ENCODE results near the gene RPP25L. TPM values are rescaled to one million over a fixed set of nuclear protein-coding genes. Genes with fewer than 3 reads are reported as not detected.
A peak's percentile ranks its signal among the peaks of the same experiment; 100 is the strongest.

The RPP25L gene
- total RNA-seq, 4 donors from 2014 or later = 16.6 to 29.4 (median 21.2) TPM

DNA sequence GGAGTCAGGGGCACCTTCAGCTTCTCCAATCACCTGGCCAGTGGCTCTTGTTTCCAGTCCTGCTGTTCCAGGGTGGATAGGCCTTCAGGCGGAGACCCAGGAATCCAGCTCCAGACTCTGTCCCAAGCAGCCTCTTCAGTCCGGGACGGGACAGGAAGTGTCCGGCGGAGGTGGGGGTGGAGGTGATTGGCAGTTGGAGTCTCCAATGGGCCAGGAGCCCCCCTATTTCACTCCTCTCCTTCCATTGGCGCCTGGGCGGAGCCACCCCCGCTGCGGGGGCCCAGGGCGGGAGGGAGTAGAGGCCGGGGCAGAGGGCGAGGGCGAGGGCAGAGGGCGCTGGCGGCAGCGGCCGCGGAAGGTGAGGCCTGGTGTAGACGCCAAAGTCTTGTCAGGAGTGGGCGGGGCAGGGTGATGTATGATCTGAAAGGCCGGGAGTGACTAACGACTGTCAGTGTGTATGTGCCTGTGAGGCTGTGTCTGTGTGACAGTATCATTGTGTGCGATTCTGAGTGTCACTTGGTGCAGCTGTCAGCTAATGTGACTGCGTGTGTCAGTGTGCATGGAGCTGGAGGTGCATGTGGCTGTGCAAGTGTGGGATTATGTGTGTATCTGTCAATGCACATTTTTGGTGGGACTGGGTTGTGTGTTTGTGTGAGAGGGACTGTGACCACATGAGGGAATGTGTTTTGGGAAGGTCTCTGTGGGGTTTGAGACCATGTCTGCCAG is 40.1 kb upstream of the RPP25L start, which contains the start of gene IL11RA:
TSS of gene IL11RA (plus strand) at position 310 of the 726 bp plus-strand sequence. CDS start 3,033 bp downstream, outside the sequence.
- Histone ChIP-seq H3K27me3 (no peaks in the 10 kb centered on the region), H3K9me3 (no peaks in the 10 kb centered on the region), H3K4me1 (peaks cover 2 to 74% (median 59%) of the 10 kb centered on the region in 3 donors), H3K27ac (peak within 1 kb of the TSS; percentile 19 to 95 (median 86)), H3K36me3 (peaks cover 0 to 26% of the 10 kb centered on the region in 2 donors), H3K4me3 (peak within 1 kb of the TSS; percentile 23 to 53)
- WGBS, 2 donors (ENCODE audit: low coverage in 1 of 2) = 2 to 20% methylated on average over 5 to 18 of the region's 24 CpGs
- peak; percentile 34 to 42 for TF ChIP-seq POLR2A (IDR thresholded peaks at IDR 0.05)
- peak; percentile 43 for TF ChIP-seq POLR2AphosphoS5 (IDR thresholded peaks at IDR 0.05)
- no peak for TF ChIP-seq EP300 (IDR thresholded peaks at IDR 0.05)
- TF ChIP-seq, protein P1, sequence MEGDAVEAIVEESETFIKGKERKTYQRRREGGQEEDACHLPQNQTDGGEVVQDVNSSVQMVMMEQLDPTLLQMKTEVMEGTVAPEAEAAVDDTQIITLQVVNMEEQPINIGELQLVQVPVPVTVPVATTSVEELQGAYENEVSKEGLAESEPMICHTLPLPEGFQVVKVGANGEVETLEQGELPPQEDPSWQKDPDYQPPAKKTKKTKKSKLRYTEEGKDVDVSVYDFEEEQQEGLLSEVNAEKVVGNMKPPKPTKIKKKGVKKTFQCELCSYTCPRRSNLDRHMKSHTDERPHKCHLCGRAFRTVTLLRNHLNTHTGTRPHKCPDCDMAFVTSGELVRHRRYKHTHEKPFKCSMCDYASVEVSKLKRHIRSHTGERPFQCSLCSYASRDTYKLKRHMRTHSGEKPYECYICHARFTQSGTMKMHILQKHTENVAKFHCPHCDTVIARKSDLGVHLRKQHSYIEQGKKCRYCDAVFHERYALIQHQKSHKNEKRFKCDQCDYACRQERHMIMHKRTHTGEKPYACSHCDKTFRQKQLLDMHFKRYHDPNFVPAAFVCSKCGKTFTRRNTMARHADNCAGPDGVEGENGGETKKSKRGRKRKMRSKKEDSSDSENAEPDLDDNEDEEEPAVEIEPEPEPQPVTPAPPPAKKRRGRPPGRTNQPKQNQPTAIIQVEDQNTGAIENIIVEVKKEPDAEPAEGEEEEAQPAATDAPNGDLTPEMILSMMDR (IDR thresholded peaks at IDR 0.05) = peak in 1 of 4 experiments; percentile 11
- peak; percentile 92 for ATAC-seq

DNA sequence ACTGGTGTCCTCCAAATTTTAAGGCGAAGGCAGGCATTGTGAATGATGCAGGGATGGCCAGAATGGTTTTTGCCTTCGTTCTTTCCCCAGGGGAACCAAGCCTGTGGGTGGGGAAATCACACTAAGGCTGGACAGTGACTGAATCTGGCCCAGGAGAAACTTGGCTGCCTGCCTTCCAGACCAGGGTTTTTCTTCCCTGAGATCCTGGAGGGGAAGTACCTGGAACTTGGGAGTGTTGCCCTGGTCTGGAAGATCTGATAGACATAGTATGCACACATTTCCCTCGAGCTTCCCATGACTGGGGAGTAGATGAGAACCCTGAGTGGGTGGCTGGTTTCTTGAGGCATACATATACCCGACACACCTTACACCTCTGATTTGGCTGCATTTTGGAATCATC is 39.4 kb upstream of the RPP25L start:
- 13 to 20% methylated on average over 2 to 3 of the region's 4 CpGs for WGBS, 2 donors (ENCODE audit: low coverage in 1 of 2)
- H3K4me1 ChIP-seq = peaks cover 2 to 79% (median 59%) of the 10 kb centered on the region in 3 donors
- H3K27ac ChIP-seq = peak overlapping the region; percentile 19 to 95 (median 86)
- TF ChIP-seq, protein P1 (IDR thresholded peaks at IDR 0.05) = no peak
- no peak for TF ChIP-seq POLR2AphosphoS5 (IDR thresholded peaks at IDR 0.05)
- TF ChIP-seq EP300 (IDR thresholded peaks at IDR 0.05) = no peak
- no peak for TF ChIP-seq POLR2A (IDR thresholded peaks at IDR 0.05)
- H3K9me3 ChIP-seq = no peaks in the 10 kb centered on the region
- peak overlapping the region; percentile 23 to 53 for H3K4me3 ChIP-seq
- no peak for ATAC-seq
- peaks cover 0 to 24% of the 10 kb centered on the region in 2 donors for H3K36me3 ChIP-seq
- H3K27me3 ChIP-seq = no peaks in the 10 kb centered on the region

DNA sequence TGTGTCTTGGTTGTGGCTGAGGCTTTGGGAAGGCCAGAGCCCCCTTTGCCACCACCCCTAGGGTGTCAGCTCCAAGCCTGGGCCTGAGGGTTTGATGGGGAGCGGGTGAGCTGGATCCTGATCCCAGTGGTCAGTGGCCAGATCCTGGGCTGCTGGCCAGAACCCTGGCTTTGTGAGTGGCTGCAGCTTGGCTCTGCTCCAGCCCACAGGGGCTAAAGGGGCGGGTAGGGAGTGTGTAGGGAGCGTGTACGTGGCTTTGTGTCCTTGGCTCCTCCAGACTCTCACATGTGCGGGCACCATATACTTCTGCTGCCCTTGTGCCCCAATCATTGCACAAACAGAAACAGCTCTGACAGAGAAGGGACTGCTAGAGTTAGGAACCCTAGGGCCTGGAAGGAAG is 38.9 kb upstream of the RPP25L start:
- TF ChIP-seq, protein P1 (IDR thresholded peaks at IDR 0.05) = no peak
- no peak for TF ChIP-seq EP300 (IDR thresholded peaks at IDR 0.05)
- no peak for TF ChIP-seq POLR2AphosphoS5 (IDR thresholded peaks at IDR 0.05)
- no peak for TF ChIP-seq POLR2A (IDR thresholded peaks at IDR 0.05)
- Histone ChIP-seq H3K27me3 (no peaks in the 10 kb centered on the region), H3K4me3 (no peak overlapping the region), H3K27ac (peak overlapping the region in 3 of 4 donors; percentile 86 to 95 (median 87)), H3K36me3 (peaks cover 0 to 24% of the 10 kb centered on the region in 2 donors), H3K4me1 (peaks cover 2 to 84% (median 59%) of the 10 kb centered on the region in 3 donors), H3K9me3 (no peaks in the 10 kb centered on the region)
- WGBS, 2 donors (ENCODE audit: low coverage in 1 of 2) = 100% methylated on average over 1 of the region's 5 CpGs; no CpG with 5 or more reads in 1 of the 2 donors
- no peak for ATAC-seq

DNA sequence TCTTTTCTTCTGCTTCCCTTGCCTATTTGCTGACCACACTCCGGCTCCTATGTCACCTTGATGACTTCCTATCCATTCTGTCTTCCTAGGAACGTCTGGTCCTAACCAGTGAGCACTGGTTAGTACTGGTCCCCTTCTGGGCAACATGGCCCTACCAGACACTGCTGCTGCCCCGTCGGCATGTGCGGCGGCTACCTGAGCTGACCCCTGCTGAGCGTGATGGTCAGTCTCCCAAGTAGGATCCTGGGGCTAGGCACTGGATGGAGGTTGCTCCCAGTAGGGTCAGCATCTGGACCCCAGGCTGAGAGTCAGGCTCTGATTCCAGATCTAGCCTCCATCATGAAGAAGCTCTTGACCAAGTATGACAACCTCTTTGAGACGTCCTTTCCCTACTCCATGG is 36.8 kb upstream of the RPP25L start:
- H3K9me3 ChIP-seq = no peaks in the 10 kb centered on the region
- H3K4me1 ChIP-seq = peaks cover 2 to 63% (median 40%) of the 10 kb centered on the region in 3 donors
- no peaks in the 10 kb centered on the region for H3K27me3 ChIP-seq
- peak overlapping the region in 2 of 4 donors; percentile 87 to 94 for H3K27ac ChIP-seq
- 82 to 90% methylated on average over 4 of the region's 8 CpGs for WGBS, 2 donors (ENCODE audit: low coverage in 1 of 2)
- no peak for ATAC-seq
- TF ChIP-seq POLR2A (IDR thresholded peaks at IDR 0.05) (no peak), POLR2AphosphoS5 (IDR thresholded peaks at IDR 0.05) (no peak), EP300 (IDR thresholded peaks at IDR 0.05) (no peak)
- TF ChIP-seq, protein P1 (IDR thresholded peaks at IDR 0.05) = no peak
- H3K36me3 ChIP-seq = peaks cover 0 to 24% of the 10 kb centered on the region in 2 donors
- H3K4me3 ChIP-seq = no peak overlapping the region
